ENCODE measurements around the gene PON2. TPM values are rescaled to one million over a fixed set of nuclear protein-coding genes. Genes with fewer than 3 reads are reported as not detected.

Gene PON2
- total and polyA plus RNA-seq, 2 of the 13 experiments (the other 11 are each of a cell fraction or from before 2014, with no cell fraction given) = 202 to 217 TPM

- TF ChIP-seq ZNF33A (CRISPR knock-in tag; IDR thresholded peaks at IDR 0.05; ENCODE audit: borderline replicate concordance) (no peak), TIGD3 (CRISPR knock-in tag; IDR thresholded peaks at IDR 0.05; ENCODE audit: borderline replicate concordance) (no peak), TFAP4 (IDR thresholded peaks at IDR 0.05; ENCODE audit: borderline replicate concordance, low read depth) (peak; percentile 71; the same call in 1 of the 2 replicates), ZNF790 (CRISPR knock-in tag; IDR thresholded peaks at IDR 0.05; ENCODE audit: borderline replicate concordance) (no peak), KIAA2018 (CRISPR knock-in tag; IDR thresholded peaks at IDR 0.05; ENCODE audit: borderline replicate concordance) (no peak), ZKSCAN8 (CRISPR knock-in tag; IDR thresholded peaks at IDR 0.05; ENCODE audit: borderline replicate concordance) (0 out of 2 replicates have a peak, but pooled peaks have one; percentile 52), JDP2 (CRISPR knock-in tag; IDR thresholded peaks at IDR 0.05; ENCODE audit: borderline replicate concordance) (no peak), POGZ (CRISPR knock-in tag; IDR thresholded peaks at IDR 0.05) (no peak), ZSCAN9 (CRISPR knock-in tag; IDR thresholded peaks at IDR 0.05; ENCODE audit: borderline replicate concordance) (no peak), LBX2 (CRISPR knock-in tag; IDR thresholded peaks at IDR 0.05; ENCODE audit: borderline replicate concordance) (no peak), NKX3-1 (CRISPR knock-in tag; IDR thresholded peaks at IDR 0.05) (no peak), RXRB (CRISPR knock-in tag; IDR thresholded peaks at IDR 0.05; ENCODE audit: borderline replicate concordance) (peak; percentile 42; the same call in 1 of the 2 replicates), ZFP90 (CRISPR knock-in tag; IDR thresholded peaks at IDR 0.05; ENCODE audit: borderline replicate concordance) (no peak; the same call in 1 of the 2 replicates), ZNF441 (CRISPR knock-in tag; IDR thresholded peaks at IDR 0.05; ENCODE audit: borderline replicate concordance) (no peak), PATZ1 (CRISPR knock-in tag; IDR thresholded peaks at IDR 0.05) (0 out of 2 replicates have a peak, but pooled peaks have one; percentile 16)
These were observed 42.2 kb upstream of the PON2 start (continued) for GRCh38 chr7:95476904-95477594.

All from HepG2 (cell line).